Kidney glomerular epithelial cell (primary cell): ENCODE results near the gene PPDPF.
"Not testable (repeated sequence)": the region's sequence is repeated elsewhere in the genome, so short reads cannot be mapped to it uniquely, and the experiment has no call there.

ENCODE experiments used
- DNase-seq: peaks from one replicate; lab custom pipeline; 2025; lab: John Stamatoyannopoulos, UW

PPDPF gene

DNA sequence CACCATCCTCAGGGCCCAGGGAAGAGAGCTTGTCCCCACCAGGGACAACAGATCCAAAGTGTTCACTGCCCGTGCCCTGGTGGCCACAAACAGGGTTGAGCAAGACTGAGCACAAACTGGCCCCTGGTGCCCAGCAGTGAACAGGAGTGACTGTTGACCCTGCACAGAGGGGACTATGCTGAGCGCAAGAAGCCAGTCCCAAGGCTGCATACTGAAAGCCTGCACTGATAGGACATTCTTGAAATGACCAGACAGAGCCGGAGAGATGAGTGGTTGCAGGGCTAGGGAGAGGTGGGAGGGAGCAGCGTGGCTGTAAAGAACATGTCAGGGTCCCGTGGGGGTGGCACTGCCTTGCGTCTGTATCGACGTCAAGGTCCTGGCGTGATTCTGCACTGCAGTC is 30.5 kb downstream of the PPDPF start:
- no peak for DNase-seq

- DNase-seq: no peak
Measured at GRCh38 chr20:63552481-63553249, 32.1 kb downstream of the PPDPF start.

- DNase-seq: peak; percentile 25
Measured at GRCh38 chr20:63553251-63553932, 32.8 kb downstream of the PPDPF start.

- no peak for DNase-seq
Measured at GRCh38 chr20:63553933-63554290, 33.3 kb downstream of the PPDPF start, which contains the start of gene FNDC11. Gene FNDC11 (plus strand): TSS chr20:63554159. CDS start chr20:63555664, 1,505 bp downstream.

- DNase-seq: no peak
Measured at GRCh38 chr20:63554361-63555278, 34.1 kb downstream of the PPDPF start.

DNA sequence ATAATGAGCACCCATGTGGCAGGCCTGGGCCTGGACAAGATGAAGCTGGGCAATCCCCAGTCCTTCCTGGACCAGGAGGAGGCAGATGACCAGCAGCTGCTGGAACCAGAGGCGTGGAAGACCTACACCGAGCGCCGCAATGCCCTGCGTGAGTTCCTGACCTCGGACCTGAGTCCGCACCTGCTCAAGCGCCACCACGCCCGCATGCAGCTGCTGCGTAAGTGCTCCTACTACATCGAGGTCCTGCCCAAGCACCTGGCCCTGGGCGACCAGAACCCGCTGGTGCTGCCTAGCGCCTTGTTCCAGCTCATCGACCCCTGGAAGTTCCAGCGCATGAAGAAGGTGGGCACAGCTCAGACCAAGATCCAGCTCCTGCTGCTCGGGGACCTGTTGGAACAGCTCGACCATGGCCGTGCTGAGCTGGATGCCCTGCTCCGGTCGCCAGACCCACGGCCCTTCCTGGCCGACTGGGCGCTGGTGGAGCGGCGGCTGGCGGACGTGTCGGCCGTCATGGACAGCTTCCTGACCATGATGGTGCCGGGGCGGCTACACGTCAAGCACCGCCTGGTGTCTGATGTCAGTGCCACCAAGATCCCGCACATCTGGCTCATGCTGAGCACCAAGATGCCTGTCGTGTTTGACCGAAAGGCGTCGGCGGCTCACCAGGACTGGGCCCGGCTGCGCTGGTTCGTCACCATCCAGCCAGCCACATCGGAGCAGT is 35.3 kb downstream of the PPDPF start:
- DNase-seq: no peak

- DNase-seq: no peak
Measured at GRCh38 chr20:63556873-63557478, 36.4 kb downstream of the PPDPF start.

DNA sequence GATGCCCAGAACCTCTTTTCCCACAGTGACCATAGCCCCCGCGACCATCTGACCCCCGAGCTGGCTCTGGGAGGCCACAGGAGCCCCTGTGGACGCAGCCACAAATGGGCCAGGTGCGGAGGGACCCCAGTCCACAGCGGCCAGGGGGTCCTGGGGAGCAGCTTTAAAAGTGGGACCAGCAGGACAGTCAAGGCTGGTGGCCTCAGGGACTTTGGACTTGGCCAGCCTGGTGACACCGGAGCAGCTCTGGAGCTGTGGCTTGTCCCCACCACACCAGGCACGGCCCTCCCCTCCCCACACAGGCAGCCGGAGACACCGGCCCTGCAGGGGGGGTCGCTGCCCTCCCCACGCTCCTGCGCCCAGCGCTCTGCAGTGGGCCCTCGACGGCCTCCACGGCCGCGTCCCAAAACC is 36.9 kb downstream of the PPDPF start:
- DNase-seq: no peak

DNA sequence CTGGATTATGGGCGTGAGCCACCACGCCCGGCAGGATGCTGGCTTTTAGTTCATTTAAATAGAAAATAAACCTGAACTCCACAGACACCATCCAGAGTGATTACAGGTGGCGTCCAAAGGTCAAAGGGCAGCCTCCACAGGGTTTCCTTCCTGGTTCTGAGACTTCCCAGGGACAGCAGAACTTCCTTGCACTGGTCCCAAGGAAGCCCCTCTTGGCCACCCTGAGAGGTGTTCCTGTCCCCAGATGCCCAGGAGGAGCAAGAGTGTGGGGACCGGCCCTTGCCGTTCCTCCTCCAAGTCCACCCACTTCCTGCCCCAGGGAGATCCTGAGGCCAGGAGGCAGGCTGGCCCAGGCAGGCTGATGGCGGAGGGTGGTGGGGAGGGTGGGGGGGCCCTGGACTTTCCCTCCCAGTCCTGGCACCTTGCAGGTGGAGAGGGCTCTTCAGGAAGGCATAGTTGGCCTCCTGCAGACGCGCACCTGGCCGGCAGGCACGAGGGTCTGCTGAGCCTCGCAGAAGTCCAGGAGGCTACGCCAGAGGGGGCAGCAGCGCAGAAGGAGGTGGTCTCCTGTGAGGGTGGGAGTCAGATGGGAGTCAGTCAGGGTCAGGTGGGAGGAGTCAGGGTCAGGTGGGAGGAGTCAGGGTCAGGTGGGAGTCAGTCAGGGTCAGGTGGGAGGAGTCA is 38.4 kb downstream of the PPDPF start:
- DNase-seq: no peak

GRCh38 chr20:63559485-63560332 is 39.1 kb downstream of the PPDPF start:
- DNase-seq: not testable (repeated sequence)

GRCh38 chr20:63560333-63560805 is 39.8 kb downstream of the PPDPF start:
- DNase-seq: no peak

DNA sequence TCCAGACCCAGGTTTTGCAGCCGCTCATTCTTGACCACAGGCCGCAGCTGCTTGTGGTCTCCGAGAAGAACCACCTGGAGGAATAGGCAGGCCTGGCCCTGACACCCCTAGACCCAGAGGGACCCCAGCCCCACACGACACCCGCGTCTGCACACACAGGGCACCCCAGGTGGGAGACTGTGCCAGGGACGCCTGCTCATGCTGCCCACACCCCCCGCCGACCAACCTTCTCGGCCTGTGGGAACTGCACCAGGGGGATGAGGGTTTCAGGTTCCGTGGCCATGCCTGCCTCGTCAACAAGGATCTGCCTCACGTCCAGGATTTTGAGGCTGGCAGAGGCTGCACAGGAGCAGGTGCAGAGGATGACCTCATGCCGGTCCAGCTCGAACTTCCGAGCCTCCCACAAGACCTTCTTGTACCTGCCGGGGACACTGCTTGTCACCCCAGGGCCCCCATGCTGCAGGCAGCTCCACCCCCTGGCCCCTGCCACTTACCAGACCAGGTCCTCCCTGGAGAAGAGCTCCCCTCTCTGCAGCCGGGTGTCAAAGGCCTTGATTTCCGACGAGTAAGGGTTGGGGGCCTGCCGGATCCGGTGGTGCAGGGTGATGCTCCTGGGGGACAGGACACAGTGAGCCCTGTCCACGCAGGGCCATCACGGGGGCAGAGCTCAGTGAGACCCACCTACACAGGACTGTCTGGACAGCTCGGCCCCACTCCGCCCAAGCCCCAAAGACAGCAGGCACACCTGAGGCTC is 40.5 kb downstream of the PPDPF start:
- DNase-seq: no peak

DNA sequence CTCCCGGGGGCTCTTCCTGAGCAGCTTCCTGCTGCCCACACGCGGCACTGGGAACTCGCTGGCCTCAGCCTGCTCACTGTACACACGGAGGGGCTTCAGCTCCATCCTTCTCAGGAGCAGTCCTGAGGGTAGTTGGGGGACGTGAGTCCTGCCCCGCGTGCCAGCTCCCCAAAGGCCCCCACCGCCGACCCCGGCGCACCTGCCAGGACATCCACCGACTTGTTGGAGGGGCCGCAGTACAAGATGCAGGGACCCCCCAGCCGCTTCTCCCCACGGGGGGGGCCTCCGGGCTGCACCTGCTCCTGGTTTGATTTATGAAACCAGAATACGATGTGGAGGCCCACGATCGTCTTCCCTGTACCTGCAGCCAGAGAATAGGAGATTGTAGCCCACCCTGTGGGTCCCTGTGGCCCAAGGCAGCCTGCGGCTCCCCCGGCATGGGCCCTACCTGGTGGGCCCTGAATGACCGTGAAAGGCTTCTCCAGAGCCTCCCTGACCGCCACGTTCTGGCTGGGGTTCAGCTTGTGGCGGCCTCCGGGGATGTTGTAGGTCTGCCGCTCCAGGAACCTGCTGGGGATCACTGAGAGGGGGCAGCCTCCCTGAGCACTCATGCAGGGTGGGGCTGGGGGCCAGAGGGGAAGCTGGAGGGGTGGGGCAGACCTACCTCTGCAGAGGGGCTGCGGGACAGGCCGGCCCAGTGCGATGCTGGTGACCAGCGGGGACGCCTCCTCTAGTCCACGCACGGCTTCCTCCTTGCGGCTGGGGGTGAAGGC is 41.2 kb downstream of the PPDPF start:
- DNase-seq: no peak

GRCh38 chr20:63562461-63563224 is 42.1 kb downstream of the PPDPF start:
- DNase-seq: no peak

DNA sequence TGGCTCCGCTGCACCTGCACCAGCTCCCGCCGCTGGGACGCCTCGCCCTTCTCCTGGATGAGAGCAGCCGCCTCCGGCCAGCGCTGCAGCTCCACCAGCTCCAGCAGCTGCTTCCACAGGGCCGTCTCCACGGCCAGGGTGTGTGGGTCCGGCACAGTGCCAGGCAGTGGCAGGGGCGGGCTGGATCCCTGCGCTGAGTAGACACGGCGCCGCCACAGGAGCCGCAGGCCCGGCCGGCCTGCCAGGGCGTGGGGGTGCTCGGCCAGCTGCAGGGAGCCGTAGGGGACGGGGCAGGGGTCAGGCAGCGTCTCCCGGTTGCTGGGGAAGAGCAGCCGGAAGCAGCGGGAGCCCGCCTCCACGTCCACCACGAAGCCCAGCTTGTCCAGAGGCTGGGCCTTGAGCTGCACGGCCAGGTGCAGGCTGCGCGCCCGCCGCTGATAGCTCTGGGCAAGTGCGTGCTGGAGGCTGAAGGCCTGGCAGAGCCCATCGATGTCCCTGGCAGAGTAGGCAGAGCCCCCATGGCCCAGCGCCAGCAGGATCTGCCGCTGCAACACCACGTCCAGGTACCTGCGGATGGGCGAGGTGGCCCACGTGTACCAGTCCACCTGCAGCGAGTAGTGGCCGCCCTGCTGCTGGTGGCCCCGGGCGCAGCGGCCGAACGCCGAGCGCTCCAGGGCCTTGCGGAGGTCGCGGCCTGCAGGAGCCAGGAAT is 42.8 kb downstream of the PPDPF start:
- DNase-seq: no peak

DNA sequence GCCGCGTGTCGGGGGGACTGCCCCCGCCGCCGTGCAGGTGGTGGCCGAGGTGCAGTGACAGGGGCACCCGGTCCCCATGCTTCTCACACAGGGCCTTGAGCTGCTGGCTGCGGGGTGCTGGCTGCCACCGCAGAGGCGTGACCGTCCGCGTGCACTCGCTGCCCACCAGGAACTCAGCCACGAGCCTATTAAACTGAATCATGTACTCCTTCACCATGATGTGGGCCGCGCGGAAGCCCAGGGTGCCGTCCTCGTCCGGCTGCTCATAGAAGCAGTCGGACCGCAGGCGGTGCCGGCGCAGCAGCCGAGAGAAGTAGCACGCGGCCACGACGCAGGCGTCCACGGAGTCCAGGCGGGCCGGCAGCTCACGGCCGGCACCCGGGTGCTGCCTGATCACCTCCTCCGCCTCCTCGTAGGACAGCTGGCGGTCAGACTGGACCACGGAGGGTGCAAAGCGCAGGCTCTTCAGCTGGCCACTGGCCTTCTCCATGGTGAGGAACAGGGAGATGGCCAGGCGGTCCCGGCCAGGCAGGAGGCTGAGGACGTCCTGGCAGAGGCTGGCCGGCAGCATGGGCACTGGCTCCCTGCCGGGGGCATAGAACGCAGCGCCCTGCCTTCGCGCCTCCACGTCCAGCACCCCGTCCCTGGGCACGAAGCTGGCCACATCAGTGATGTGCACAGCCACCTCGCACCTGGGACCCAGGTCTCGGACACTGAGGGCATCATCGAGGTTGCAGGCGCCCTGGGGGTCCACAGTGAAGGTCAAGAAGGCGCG is 43.7 kb downstream of the PPDPF start:
- DNase-seq: no peak
